Activated CD4-positive, CD25-positive, alpha-beta regulatory T cell treated with anti-CD3 and anti-CD28 coated beads, Interleukin-2, amount 50 U/mL, for 72 hours (primary cell): ENCODE data around the gene SMTNL2.
"Not testable (repeated sequence)": the region's sequence is repeated elsewhere in the genome, so short reads cannot be mapped to it uniquely, and the experiment has no call there.

ENCODE experiments used
- DNase-seq: peaks from one replicate; pipeline ENCODE4 v3.0.0; 2021

Gene SMTNL2

GRCh38 chr17:4639301-4640059 lies 55.2 kb downstream of the SMTNL2 start:
- not testable (repeated sequence) for DNase-seq

- not testable (repeated sequence) for DNase-seq
These were observed 56.4 kb downstream of the SMTNL2 start for GRCh38 chr17:4640569-4641188.

- no peak for DNase-seq
These were observed 57.2 kb downstream of the SMTNL2 start, which contains the start of gene ALOX15 for GRCh38 chr17:4641297-4642195. ALOX15 (minus strand) TSS chr17:4641678; CDS start chr17:4641651, 27 bp downstream.

GRCh38 chr17:4642286-4642685 lies 58.0 kb downstream of the SMTNL2 start:
- no peak for DNase-seq

GRCh38 chr17:4643676-4644075 lies 59.3 kb downstream of the SMTNL2 start:
- no peak for DNase-seq

- no peak for DNase-seq
These were observed 61.3 kb downstream of the SMTNL2 start for GRCh38 chr17:4645642-4646041.

GRCh38 chr17:4648741-4649140 lies 64.4 kb downstream of the SMTNL2 start:
- DNase-seq: no peak

DNA sequence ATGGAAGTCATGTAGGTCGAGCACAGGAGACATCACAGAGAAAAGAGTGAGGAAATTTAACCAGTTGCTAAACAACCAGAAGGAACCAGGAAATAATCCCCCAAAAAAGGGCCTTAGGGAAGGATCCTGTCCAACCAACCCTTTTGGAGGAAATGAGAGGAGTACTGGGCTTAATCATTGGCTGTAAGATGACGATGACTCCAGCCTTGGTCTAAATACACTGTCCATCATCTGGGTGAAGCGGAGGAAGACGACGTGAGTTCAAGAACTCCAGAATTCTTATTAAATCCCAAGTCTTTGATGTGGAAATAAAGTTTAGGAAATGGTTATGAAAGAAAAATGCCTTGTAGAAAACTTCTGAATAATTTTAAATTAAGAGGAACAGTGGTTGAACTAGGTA lies 68.7 kb downstream of the SMTNL2 start:
- no peak for DNase-seq

DNA sequence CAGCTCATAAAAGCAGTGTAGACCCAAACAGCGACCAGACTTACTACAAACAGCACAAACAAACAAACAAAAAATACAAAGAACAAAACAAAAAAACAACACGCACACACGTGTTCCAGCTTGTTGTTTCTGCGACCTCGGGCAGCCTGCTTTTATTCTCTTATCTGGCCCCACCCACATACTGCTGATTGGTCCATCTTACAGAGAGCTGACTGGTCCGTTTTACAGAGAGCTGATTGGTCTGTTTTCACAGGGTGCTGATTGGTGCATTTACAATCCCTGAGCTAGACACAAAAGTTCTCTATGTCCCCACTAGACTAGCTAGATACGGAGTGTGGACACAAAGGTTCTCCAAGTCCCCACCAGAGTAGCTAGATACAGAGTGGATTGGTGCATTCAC lies 71.6 kb downstream of the SMTNL2 start:
- not testable (repeated sequence) for DNase-seq

DNA sequence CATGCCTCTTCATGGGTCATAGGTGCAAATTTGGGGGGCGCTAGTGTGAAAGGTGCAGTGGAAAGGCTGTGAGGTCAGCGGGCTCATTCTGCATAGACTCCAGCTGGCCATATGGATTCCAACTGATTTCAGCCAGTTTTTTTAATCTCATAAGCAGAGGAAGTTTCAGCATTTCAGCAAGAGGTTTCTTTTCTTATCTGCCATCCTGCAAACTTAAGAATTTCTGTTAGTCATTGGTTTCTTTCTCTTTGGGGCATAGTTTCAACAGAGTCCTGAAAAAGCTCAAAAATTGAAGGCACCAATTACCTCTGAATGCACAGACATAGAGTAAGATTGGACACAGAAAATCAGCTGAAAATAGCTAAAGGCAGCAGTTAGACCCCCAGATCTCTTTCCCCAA lies 73.3 kb downstream of the SMTNL2 start:
- no peak for DNase-seq
